ENCODE measurements around the gene SND1. TPM values are rescaled to one million over a fixed set of nuclear protein-coding genes. Genes with fewer than 3 reads are reported as not detected.

Gene SND1
- total RNA-seq, 1 experiment from 2014 or later, result 106 TPM

GRCh38 chr7:128033246-128033645 lies 381.3 kb downstream of the SND1 start:
- in situ Hi-C loops (cut with HindIII; ENCODE audit: low pct_unique_long_range_greater_than_20kb, low sequenced_read_pairs), result no loop called here

GRCh38 chr7:128034825-128035224 lies 382.8 kb downstream of the SND1 start:
- no peak for DNase-seq (ENCODE audit: low read depth)
- in situ Hi-C loops (cut with HindIII; ENCODE audit: low pct_unique_long_range_greater_than_20kb, low sequenced_read_pairs), result no loop called here

More at GRCh38 chr7:128033246-128033645, 381.3 kb downstream of the SND1 start:
- no peak for DNase-seq (ENCODE audit: low read depth)

- no peak for DNase-seq (ENCODE audit: low read depth)
- in situ Hi-C loops (cut with HindIII; ENCODE audit: low pct_unique_long_range_greater_than_20kb, low sequenced_read_pairs), result no loop called here
Measured at GRCh38 chr7:128035712-128036111, 383.7 kb downstream of the SND1 start.

GRCh38 chr7:128036226-128036940 lies 384.4 kb downstream of the SND1 start:
- no peak for DNase-seq (ENCODE audit: low read depth)
- in situ Hi-C loops (cut with HindIII; ENCODE audit: low pct_unique_long_range_greater_than_20kb, low sequenced_read_pairs), result no loop called here

- no peak for DNase-seq (ENCODE audit: low read depth)
- in situ Hi-C loops (cut with HindIII; ENCODE audit: low pct_unique_long_range_greater_than_20kb, low sequenced_read_pairs), result no loop called here
Measured at GRCh38 chr7:128037081-128037480, 385.1 kb downstream of the SND1 start.

GRCh38 chr7:128037880-128038619 lies 386.1 kb downstream of the SND1 start:
- in situ Hi-C loops (cut with HindIII; ENCODE audit: low pct_unique_long_range_greater_than_20kb, low sequenced_read_pairs), result no loop called here
- DNase-seq (ENCODE audit: low read depth), result no peak

GRCh38 chr7:128039544-128039953 lies 387.6 kb downstream of the SND1 start:
- in situ Hi-C loops (cut with HindIII; ENCODE audit: low pct_unique_long_range_greater_than_20kb, low sequenced_read_pairs), result no loop called here
- no peak for DNase-seq (ENCODE audit: low read depth)

GRCh38 chr7:128040205-128040604 lies 388.2 kb downstream of the SND1 start:
- no peak for DNase-seq (ENCODE audit: low read depth)
- in situ Hi-C loops (cut with HindIII; ENCODE audit: low pct_unique_long_range_greater_than_20kb, low sequenced_read_pairs), result no loop called here

- in situ Hi-C loops (cut with HindIII; ENCODE audit: low pct_unique_long_range_greater_than_20kb, low sequenced_read_pairs), result no loop called here
- DNase-seq (ENCODE audit: low read depth), result peak; percentile 29
Measured at GRCh38 chr7:128041203-128041602, 389.2 kb downstream of the SND1 start.

- in situ Hi-C loops (cut with HindIII; ENCODE audit: low pct_unique_long_range_greater_than_20kb, low sequenced_read_pairs), result no loop called here
Measured at GRCh38 chr7:128042012-128042411, 390.0 kb downstream of the SND1 start.

GRCh38 chr7:128044064-128044463 lies 392.1 kb downstream of the SND1 start:
- in situ Hi-C loops (cut with HindIII; ENCODE audit: low pct_unique_long_range_greater_than_20kb, low sequenced_read_pairs), result no loop called here
- no peak for DNase-seq (ENCODE audit: low read depth)

More at GRCh38 chr7:128042012-128042411, 390.0 kb downstream of the SND1 start:
- no peak for DNase-seq (ENCODE audit: low read depth)

- DNase-seq (ENCODE audit: low read depth), result no peak
- in situ Hi-C loops (cut with HindIII; ENCODE audit: low pct_unique_long_range_greater_than_20kb, low sequenced_read_pairs), result no loop called here
Measured at GRCh38 chr7:128045158-128045557, 393.2 kb downstream of the SND1 start.

GRCh38 chr7:128045766-128046165 lies 393.8 kb downstream of the SND1 start:
- in situ Hi-C loops (cut with HindIII; ENCODE audit: low pct_unique_long_range_greater_than_20kb, low sequenced_read_pairs), result no loop called here
- DNase-seq (ENCODE audit: low read depth), result peak; percentile 9

GRCh38 chr7:128052404-128052803 lies 400.4 kb downstream of the SND1 start:
- DNase-seq (ENCODE audit: low read depth), result no peak
- in situ Hi-C loops (cut with HindIII; ENCODE audit: low pct_unique_long_range_greater_than_20kb, low sequenced_read_pairs), result no loop called here

- DNase-seq (ENCODE audit: low read depth), result no peak
- in situ Hi-C loops (cut with HindIII; ENCODE audit: low pct_unique_long_range_greater_than_20kb, low sequenced_read_pairs), result no loop called here
Measured at GRCh38 chr7:128053023-128053422, 401.0 kb downstream of the SND1 start.

- no peak for DNase-seq (ENCODE audit: low read depth)
- in situ Hi-C loops (cut with HindIII; ENCODE audit: low pct_unique_long_range_greater_than_20kb, low sequenced_read_pairs), result no loop called here
Measured at GRCh38 chr7:128053991-128054390, 402.0 kb downstream of the SND1 start.

- no peak for DNase-seq (ENCODE audit: low read depth)
- in situ Hi-C loops (cut with HindIII; ENCODE audit: low pct_unique_long_range_greater_than_20kb, low sequenced_read_pairs), result no loop called here
Measured at GRCh38 chr7:128054511-128054910, 402.5 kb downstream of the SND1 start.

- in situ Hi-C loops (cut with HindIII; ENCODE audit: low pct_unique_long_range_greater_than_20kb, low sequenced_read_pairs), result no loop called here
- DNase-seq (ENCODE audit: low read depth), result no peak
Measured at GRCh38 chr7:128055637-128056036, 403.6 kb downstream of the SND1 start.

- in situ Hi-C loops (cut with HindIII; ENCODE audit: low pct_unique_long_range_greater_than_20kb, low sequenced_read_pairs), result no loop called here
Measured at GRCh38 chr7:128056901-128057300, 404.9 kb downstream of the SND1 start.

GRCh38 chr7:128057909-128058308 lies 405.9 kb downstream of the SND1 start:
- in situ Hi-C loops (cut with HindIII; ENCODE audit: low pct_unique_long_range_greater_than_20kb, low sequenced_read_pairs), result no loop called here
- no peak for DNase-seq (ENCODE audit: low read depth)

More at GRCh38 chr7:128056901-128057300, 404.9 kb downstream of the SND1 start:
- no peak for DNase-seq (ENCODE audit: low read depth)

Measured in Caki2 (cell line).